Hematopoietic multipotent progenitor cell treated with erythropoietin and hydrocortisone succinate and interleukin-3 and kit ligand, for 4 days (in vitro differentiated cells): ENCODE results near the gene PRTFDC1.
A peak's percentile ranks its signal among the peaks of the same experiment; 100 is the strongest.

Experiments used
- DNase-seq: peaks from one replicate; pipeline ENCODE4 v3.0.0-alpha.2; 2015

PRTFDC1 gene

DNA sequence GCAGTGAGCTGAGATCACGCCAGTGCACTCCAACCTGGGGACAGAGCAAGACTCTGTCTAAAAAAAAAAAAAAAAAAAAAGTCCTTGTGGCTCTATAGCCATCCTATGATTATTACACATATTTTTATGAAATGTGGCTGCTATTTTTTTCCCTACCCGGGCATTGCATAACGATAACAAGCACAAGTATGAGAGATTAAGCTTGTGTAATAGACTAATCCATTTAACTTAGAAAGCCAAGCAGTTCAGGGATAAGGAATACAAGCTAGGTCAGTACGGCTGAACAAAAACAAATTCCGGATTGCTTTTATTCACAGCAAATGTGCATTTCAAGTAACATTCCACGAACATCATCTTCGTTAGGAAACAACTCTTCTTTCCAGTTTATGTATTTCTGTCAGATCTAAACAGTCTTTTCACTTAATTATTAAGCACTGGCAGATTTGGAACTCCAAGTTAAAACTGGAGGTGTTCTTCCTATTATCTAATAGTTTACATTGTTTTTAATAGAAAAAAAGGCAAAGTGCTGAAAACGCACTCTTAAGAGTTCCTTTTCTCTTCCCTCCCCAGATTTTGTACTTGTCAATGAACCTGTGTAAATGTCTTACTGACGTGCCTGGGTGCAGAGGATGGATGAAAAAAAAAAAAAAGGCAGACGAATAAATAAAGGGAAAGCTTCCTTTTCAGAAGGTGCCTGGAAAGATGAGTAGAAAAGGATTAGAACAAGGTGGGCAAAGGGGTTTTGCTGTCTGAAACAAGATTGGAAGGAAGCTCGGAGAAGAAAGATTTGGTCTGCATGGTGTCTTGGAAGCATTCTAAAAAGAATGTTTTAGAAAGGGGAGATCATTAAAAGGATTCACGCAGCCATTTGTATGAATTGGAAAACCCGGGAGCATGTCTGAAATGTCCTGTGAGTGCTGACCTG is 81.1 kb downstream of the PRTFDC1 start:
- DNase-seq = no peak

DNA sequence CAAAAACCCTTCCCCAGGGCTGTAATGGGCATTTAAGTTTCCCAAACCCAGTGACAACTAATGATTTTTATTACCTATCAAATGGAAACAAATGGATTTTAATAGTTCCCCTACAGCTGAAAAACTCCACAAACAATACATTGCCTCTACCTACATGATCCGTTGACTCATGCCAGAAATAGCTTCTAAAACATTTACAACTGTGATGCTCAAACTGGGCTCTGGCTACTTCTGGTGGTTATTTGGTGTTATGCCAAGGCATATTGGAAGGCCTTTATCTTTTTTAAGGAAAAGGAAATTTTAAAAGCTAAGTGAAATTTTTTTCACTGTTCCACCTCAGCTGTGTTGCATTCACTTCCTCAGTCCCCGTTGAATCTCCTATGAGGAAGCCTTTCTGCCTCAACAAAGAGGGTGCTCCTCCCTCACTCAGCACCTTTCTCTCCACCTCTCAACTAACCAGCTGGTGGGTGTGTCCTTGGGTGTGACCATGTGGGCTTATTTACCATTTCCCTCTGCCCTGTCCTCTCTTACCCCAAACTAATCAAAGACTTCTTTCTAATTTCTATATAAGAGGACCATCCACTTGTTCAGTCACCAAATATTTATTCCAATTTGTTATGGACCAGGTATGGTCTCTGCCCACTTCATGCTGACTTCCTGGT is 82.9 kb downstream of the PRTFDC1 start:
- DNase-seq = no peak

DNA sequence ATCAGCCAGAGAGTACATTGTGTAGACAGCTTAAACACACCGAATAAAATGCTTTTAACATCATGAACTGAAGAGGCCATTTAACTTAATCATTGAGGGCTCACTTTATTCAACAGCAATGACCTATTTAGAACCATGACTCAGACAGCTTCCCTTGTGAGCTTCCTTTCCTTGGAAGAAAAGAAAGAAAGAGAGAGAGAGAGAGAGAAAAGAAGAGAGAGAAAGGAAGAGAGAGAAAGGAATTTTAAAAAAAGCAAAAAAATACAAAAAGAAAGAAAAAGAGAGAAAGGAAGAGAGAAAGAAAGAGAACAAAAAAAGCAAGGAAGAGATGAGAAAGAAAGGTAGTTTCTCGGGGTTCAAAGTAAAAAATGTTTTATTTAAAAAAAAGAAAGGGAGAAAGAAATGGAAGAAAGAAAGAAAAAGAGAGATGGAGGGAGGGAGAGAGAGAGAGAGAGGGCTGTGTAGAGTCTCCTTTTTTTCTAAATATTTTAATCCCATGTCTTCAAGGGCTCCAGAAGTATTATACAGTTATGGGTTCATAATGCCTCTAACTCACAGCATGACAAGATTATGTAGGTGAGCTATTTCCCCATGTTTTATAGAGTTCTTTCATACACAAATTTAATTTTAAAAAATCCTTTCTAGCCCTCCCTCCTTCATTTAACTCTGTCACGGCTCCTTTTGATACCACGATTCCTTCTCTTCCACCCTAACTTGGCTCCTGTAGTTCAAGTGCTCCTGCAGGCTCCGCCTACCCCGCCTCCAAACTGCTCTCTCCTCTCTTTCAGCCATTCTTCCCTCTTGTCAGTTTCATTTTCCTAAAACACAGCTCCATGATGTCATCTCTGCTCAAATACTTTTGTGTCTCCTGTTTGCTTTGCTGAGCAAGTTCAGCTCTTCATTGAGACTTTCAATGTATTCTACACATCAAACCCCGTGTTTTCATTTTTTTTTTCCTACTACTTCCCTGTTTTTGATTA is 85.5 kb downstream of the PRTFDC1 start:
- DNase-seq = peak; percentile 21

DNA sequence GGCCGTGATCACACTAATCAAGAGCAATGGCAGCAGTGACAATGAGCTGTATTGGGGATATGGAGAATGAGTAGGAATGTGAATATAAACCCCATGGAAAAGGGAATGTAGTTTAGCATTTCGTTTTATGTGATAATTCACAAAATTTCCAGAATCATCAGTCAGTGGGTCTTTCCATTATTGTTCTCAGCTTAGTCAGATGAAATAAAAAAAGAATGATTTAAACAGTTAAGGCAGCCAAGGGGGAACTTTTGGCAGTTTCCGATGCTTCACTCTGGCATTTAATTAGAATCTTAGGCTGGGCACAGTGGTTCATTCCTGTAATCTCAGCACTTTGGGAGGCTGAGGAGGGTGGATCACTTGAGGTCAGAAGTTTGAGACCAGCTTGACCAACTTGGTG is 86.6 kb downstream of the PRTFDC1 start:
- DNase-seq = no peak

DNA sequence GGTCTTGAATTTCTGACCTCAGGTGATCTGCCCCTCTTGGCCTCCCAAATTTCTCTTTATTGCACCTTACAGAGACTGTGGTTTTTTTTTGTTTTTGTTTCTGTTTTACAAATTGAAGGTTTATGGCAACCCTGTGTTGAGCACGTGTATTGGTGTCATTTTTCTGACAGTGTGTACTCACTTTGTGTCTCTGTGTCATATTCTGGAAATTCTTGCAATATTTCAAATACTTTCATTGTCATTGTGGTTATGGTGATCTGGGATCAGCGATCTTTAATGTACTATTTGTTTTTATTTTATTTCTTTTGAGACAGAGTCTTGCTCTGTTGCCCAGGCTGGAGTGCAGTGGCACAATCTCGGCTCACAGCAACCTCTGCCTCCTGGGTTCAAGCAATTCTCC is 89.8 kb downstream of the PRTFDC1 start:
- no peak for DNase-seq

DNA sequence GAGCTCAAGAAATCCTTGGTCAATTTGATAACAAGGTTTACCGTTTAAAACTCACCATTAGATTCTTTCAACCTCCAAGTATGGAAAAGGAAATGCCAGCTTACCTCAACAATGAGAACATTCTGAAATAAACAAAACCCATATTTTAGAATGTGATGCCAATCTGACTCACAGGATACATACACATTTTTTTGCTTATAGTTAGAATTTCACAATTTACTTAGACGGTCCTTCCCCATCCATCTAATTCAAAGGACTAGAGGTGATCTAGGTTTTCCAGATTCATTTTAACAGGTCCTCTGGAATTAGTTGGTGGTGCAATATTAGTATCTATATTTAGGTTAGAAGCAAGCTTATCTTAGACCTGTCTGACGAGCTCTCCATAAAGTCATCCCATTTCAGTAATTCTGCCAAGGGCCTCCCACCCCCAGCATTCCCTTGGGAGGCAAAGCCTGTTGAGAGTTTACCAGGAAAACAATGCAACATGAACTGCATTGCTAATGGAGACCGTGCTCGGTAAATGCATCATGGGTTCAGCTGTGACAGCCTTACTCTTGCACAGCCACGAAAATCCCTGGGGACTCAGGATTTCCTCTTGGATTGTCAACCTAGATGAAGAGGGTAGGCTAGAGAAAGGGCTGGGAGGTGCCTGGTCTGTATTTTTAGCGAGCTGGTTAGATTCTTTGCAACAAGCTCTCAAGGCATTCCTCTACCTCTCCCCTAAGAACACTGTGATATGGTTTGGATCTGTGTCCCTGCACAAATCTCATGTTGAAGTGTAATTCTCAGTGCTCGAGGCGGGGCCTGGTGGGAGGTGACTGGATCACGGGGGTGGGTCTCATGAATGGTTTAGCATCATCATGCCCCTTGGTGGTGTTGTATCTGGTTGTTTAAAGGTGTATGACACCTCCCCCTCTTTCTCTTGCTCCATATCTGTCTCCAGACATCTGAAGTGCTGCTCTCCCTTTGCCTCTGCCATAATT is 93.8 kb downstream of the PRTFDC1 start:
- DNase-seq = no peak

DNA sequence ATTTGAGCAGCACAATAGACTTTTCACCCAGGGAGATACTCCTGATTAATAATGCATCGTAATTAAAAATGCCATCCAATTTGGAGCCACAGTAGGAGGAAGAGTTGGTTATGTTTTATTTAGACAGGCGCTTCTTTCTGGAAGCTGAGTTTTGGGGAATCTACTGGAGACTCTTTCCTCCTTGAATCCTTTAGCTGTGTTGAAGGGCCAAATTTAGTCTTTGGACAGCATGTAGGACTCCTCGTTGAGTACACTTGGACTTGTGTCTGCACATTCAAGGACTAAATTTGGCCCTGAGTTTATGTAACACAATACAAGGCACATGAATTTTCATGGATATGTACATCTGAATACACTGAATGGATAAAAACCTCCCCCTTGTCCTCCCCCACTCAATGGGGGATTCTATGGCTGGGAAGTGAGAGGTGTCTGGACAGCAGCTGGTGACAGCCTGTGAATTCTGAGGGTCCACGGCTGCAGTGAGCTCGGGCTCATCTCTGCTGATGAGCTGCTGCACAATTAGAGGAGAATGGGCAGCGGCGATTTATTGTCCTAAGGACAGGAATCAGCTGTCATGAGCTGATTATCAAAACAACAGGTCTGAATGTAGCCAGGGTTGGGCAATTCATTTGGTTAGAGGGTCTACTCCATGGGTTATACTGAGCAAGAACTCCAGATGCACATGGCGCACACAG is 95.2 kb downstream of the PRTFDC1 start:
- DNase-seq = no peak

DNA sequence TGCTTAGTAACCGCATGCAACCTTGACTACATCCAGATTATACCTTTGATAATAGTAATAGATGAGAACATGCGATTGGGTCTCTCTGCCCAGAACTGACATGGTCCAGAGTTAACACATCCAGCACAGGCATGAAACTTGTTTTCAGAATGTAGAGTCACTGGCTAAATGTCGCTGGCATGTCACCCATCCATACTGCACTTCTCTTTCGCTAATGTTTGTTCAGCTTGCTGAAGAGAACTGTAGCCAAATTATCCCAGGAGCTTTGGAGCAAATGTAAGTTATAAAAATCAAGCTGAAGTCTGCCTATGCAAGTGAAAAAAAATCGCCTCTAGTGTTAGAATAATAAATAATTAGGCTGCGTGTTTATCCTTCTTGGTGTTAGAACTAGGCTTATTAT is 98.2 kb downstream of the PRTFDC1 start:
- no peak for DNase-seq

DNA sequence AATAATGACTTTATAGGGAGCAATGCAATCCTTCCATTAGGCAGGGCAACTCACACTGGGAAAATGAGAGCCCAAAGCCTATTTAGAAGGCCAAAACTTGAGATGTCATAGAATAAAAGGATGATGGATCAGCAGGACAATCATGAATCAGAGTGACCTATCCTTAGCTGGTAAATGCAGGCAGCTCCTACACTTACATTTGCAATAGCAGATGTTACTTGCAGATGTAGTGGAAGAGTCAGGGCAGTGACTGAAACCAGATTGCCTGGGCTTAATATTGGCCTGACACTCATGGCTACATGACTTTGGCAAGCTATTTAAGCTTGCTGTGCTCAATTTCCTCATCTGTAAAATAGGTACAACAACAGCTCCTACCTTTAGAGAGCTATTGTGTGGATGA is 98.7 kb downstream of the PRTFDC1 start:
- no peak for DNase-seq

DNA sequence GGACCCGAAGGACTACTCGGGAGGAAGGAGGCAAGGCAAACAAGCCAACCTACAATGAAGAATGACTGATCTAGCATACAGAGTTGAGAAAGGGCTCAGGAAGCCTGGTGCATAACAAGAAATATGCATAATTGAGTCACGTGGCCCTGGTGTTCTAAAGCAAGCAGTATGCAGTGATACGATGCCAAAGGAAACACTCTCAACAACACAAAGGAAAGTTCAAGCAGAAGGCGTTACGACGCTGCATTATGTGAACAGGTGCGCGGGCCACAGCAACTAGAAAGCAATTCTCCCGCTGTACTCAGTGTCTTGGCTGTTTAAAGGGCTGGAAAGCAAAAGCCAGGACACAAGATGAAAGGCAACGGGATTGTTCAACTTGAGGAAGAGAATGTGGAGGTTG is 100.8 kb downstream of the PRTFDC1 start:
- DNase-seq = no peak

DNA sequence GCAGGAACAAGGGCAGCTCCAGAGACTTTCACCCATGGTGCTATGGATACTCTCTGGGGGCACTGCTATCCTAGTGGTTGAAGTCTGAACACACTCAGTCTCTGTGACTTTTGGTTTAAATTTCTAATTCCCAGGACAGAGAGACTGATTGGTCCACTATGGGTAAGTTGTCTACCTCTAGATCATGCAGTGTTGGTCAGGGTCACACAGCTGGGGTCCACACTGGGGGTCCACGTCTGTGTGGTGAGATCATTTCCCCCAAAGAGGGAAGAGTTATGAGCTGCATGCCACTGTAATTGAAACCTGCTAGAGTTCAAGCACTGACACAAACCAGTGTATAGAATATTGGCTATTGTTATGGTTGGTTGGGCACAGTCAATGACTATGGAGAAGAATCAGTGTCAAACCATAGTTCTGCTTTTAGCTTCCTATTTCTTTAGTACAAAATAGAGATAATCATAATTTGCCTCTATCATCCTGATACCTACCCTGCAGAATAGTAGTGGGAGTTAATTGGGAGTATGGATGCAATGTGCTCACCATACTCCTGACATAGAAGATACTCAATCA is 101.6 kb downstream of the PRTFDC1 start:
- DNase-seq = no peak

DNA sequence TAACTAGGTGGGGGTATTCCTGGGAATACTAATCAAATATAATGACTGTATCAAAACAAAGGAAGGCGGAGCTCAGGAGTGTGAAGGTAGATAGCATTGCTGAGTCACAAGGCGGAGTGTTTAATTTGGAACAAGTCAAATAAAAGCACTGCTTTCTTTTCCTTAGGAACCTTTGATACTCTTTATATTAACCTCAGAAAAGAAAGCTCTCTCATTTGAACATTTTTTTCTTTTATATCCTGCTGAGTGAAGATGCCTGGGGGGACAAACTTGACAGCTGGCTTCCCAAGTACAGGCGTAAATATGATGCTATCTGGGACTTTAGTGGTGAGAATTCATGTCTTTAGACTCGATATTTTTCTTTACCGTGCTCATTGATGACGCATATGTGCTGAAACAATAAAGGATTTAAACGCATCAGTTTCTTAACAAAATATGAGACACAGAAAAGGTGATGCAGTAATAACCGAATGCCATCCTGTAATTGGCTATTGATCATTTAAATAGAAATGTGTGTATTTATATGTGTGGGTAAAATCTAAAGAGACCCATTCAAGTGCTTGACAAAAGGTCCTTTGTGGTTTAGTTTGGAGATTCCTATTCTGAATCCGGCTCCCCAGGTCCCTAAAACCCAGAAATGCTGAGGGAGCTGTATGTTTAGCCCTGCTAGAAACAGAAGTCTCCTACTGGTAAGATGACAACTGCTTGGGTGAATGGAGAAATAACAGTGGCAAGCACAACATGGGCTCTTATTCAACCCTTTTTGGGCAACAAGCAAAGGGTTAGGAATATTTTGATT is 102.7 kb downstream of the PRTFDC1 start:
- no peak for DNase-seq

DNA sequence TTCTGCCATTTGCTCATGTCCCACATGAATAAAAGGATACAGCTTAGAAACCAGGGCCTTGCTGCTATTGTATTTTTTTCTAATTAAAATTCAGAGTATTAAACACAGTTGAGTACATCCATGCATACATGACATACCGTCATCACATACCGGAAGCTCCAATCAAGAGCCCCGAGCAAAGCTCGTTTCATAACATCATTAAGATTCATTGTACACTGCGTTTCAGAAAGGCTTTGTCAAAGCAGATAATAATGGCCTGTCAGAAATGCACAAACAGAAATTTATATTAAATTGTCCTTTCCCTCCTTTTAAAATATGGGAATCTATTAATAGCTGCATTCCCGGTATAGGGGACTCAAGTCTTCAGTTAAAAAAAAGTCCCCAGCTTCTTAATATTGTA is 103.4 kb downstream of the PRTFDC1 start:
- no peak for DNase-seq

DNA sequence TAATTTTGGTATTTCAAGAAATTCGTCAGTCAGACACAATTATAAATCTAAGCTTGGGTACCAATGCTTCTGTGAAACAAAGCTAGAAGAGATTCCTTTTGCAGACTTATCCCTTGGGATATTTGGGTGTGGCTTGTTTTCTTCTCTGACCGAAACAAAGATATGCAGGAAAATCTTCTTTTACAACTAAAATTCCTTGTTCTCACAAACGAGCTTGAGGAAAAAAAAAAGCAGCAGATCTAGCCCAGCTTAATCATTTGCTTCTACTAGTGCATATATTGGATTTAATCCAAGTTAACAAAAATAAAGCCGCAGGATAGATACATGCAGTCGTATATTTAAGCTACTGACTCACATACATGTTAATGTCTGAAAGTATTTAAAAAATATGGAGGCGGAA is 104.2 kb downstream of the PRTFDC1 start:
- no peak for DNase-seq

DNA sequence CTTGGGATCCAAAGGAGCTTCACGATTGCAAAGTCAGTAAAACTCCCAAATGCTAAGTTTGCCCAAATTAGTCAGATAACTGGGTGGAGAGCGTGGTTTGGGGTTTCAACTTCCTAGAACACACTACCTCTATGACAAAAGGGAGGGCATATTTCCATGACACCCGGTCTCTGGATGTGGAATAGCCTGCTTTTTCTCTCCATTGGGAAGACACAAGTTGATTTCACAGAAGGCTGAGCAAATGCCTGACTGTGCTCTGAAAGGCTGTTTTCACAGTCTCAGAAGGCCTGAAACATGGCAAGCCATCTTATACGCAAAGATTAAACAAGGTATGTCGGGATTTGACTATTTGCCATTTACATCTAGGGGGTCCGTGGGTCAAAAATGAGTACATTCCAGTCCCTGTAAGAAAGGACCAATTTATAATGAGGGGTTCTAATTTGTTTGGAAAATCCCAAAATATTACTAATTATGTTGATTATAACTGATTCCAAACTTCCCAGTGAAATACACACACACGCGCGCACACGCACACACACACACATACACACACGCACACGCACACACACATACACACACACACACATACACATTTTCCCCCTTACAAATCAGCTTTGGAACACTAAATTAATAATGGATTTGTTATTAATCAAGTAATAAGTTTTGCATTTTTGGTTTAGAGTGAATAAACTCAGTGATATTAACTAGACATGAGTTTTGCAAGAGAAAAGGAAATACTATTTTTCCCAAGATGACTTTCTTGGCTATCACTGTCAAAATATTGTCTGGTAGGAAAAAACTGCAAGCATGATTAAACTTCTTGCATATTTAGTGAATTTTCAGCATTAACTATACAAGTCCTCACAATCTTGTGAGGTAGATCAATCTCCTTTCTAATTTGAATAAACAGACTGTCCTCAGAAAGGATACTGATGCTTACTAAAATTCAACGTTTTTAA is 105.0 kb downstream of the PRTFDC1 start:
- peak; percentile 12 for DNase-seq

DNA sequence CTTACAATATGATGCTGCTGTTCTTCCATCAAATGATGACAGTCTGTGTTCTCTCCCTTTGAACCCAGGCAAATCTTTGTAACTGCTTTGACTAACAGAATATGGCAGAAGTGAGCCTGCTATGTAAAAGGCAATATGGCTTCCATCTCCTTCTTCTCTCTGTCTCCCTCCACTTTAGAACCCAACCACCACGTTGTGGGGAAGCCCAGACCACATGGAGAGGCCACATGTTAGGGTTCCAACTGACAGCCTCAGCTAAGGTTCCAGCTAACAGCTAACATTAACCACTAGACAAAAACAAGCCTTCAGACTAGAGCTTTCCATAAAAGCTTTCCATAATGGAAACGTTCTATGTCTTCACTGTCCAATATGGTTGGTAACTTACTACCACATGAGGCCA is 107.7 kb downstream of the PRTFDC1 start:
- DNase-seq = no peak

DNA sequence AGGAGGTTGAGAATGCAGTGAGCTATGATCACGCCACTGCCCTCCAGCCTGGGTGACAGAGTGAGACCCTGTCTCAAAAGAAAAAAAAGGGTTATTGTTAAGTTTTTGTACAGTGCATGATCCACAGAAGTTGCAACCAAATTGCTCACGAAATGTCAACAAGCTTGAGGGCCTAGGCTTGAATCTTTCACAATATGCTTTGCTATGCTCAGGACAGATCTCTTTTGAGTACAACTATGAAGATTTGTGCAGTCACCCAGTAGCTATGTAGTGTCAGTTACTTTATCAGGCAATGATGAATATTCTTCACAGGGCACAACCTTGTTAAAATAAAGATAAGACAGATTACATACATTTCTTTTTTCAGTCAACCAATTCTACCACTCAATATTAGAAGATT is 109.2 kb downstream of the PRTFDC1 start:
- no peak for DNase-seq

DNA sequence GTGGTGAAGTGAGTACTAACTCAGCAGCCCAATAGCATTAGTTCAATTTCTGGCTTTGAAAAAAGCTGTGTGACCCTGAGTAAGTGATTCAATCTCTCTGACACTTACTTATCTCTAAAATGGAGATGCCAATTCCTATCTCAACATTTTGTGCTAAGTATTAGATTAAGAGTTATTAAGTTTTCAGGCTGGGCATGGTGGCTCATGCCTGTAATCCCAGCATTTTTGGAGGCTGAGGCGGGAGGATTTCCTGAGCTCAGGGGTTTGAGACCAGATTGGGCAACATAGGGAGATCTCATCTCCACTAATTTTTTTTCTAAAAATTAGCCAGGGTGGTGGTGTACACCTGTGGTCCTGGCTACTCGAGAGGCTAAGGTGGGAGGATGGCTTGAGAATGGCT is 109.5 kb downstream of the PRTFDC1 start:
- no peak for DNase-seq

DNA sequence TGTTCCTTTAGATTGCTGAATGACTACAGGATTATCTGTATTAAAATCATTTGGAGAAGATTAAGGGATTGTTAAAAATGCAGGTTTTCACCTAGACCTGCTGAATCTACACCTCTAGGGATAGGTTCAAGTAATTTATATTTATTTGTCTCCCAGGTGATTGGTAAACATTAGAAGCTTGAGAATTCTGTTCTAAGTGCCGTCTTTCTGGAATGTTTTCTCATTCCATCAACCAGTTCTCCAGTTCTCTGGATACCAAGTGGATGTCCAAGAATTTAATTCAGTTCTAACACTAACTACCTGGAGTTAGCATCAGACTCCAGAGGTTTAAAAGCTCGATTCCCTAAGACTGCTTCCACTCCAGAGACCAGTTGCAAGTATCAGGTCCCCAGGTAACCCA is 110.9 kb downstream of the PRTFDC1 start:
- DNase-seq = no peak
